C4-2B (cell line): ENCODE results near the gene LRRC15.

ENCODE experiments used
- H3K27ac ChIP-seq: fragments of 450-650 bp; 2 replicates; pipeline ENCODE4 v1.5.1; 2017
- ZFX ChIP-seq: fragments of 450-650 bp; IDR thresholded peaks from 2 replicates; pipeline ENCODE4 v1.6.1; 2017
- TF ChIP-seq, protein P1 (sequence below): fragments of 450-650 bp; conservative IDR thresholded peaks from 2 replicates; pipeline ENCODE4 v1.5.1; 2017; ENCODE audit warnings: mild to moderate bottlenecking

The LRRC15 gene

DNA sequence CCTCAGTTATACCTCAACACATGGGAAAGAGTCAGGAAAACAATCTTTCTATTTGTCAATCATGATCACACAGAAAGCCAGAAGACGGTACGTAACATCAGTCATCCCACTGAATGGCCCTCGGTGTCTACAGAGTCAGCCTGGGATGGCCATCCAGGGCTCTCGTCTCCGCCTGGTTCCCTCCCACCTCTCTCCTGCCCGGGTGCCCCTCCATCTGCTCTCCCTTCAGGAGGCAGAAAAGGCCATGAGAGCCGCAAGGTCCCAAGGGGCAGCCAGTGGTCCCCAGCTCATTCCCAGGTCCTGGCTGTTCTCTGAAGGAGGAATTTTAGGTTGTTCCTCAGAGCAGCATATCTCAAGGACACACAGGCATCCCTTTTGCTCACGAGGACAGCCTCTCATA lies 4.4 kb upstream of the LRRC15 start:
- H3K27ac ChIP-seq: no peak overlapping the region
- TF ChIP-seq, protein P1, sequence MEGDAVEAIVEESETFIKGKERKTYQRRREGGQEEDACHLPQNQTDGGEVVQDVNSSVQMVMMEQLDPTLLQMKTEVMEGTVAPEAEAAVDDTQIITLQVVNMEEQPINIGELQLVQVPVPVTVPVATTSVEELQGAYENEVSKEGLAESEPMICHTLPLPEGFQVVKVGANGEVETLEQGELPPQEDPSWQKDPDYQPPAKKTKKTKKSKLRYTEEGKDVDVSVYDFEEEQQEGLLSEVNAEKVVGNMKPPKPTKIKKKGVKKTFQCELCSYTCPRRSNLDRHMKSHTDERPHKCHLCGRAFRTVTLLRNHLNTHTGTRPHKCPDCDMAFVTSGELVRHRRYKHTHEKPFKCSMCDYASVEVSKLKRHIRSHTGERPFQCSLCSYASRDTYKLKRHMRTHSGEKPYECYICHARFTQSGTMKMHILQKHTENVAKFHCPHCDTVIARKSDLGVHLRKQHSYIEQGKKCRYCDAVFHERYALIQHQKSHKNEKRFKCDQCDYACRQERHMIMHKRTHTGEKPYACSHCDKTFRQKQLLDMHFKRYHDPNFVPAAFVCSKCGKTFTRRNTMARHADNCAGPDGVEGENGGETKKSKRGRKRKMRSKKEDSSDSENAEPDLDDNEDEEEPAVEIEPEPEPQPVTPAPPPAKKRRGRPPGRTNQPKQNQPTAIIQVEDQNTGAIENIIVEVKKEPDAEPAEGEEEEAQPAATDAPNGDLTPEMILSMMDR: no peak
- TF ChIP-seq ZFX: no peak

DNA sequence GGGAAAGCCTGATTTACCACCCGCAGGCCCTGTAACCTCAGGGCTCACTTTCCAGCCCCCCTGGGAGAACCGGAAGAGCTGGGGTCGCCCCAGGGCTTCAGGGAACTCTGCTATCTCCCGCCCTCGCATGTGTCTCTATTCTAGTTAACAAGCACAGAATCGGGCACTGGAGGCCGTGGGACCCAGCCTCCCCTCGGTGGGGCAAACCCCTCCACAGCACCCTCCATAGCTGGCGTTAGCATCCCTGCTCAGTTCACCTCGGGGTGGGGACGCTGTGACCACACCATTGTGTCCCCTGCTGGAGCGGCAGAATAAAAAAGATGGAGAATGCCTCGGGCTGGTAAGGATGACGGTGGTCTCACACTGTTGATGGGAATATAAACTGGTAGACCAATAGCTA lies 3.5 kb upstream of the LRRC15 start:
- H3K27ac ChIP-seq: no peak overlapping the region
- no peak for TF ChIP-seq ZFX
- TF ChIP-seq, protein P1: no peak

DNA sequence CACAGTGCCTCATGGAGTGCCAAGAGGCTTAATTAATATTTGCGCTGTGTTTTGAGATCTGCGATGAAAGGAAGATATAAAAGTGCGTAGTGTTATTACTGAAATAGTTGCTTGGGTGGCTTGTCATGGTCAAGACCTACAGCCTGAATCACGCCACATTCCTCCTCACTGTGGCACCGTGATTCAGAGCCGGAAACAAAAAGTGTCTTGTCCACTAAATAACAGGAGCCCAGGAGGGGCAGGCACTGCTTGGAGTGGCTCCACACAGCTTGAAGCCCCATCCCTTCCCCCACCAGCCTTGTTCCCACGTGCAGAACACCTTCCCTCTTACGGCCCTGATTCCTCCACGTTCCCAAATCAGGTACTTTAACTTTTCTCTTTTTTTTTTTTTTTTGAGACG lies 1.2 kb upstream of the LRRC15 start:
- TF ChIP-seq ZFX: no peak
- TF ChIP-seq, protein P1: no peak
- H3K27ac ChIP-seq: no peak overlapping the region

DNA sequence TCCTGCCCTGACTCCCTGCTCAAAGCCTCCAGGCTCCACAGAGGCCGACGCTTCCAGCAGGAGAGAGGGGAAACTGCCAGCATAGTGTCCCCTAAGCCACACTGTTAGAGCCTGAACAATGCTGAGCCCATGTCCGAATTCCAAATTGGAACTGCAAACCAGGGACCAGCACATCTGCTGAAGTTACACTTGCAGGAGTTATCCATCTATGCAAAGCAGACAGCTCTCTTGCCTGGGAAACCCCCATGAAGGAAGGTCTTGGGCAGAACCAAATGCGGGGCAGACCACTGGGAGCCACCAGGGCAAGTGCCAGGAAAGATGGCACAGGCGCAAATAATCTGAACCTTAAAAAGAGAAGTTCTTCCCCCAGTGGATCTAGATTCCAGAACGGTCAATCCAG lies 625 bp downstream of the LRRC15 start:
- TF ChIP-seq, protein P1: no peak
- TF ChIP-seq ZFX: no peak
- H3K27ac ChIP-seq: no peak overlapping the region

DNA sequence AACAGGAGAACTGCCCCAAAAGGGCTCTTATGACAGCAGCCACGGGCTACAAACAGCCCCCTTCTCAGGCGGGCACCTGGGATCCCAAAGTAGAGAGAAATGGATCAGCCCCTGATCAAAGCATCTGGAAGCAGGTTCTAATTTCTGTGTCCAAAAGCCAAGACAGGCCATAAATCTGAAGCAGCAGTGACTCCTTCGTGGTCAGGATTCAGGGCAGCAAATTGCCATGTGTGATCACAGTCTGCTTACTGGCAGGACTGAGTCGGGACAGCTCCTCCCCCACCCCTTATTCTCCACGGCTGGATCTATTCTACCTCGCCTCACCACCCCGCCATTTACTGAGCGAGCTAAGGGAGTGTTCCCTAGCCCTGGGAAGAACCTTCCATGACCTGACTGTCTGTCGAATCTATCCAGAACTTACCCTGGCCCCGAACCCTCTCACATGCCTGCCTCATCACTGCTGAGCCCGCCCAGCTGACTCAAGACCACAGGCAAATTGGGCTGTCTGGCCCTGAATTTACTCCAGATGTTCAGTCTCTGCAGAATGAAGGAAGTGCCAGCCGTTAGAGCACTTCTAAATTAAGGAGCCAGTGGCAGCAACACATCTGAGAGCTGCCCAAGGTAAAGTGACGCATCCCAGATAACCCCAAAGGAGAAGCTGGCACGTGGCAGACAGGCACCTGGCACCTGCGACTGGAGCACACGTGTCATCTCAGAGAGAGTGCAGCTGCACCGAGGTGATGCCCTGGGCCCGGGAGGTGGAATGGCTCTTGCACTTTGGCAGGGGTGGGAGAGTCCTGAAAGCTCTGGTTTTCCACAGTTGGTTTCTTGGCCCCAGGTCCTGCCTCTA lies 1.3 kb downstream of the LRRC15 start:
- TF ChIP-seq, protein P1: no peak
- no peak for TF ChIP-seq ZFX
- no peak overlapping the region for H3K27ac ChIP-seq

DNA sequence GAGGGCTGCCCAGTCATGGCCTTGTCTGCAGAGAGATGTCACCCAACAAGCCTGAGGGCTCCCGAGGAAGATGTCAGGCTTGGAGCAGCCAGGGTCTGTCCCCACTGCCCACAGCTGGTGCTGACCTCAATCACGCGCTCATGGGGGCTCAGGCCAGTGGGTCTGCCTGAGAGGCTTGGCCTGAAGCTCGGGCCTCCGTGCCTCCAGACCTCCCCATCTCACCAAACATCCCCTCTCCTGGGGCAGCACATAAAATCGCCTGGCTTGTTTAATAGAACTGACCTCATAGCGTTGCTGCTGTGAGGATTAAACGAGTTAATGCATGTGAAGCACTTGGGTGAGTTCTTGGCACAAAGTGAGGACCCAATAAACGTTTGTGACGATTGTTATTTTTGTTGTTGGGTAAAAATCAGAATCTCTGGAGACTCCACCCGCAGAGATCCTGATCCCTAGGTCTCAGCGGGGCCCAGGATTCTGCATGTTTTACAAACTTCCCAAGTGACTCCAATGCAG lies 3.5 kb downstream of the LRRC15 start:
- no peak overlapping the region for H3K27ac ChIP-seq
- TF ChIP-seq, protein P1: no peak
- no peak for TF ChIP-seq ZFX

DNA sequence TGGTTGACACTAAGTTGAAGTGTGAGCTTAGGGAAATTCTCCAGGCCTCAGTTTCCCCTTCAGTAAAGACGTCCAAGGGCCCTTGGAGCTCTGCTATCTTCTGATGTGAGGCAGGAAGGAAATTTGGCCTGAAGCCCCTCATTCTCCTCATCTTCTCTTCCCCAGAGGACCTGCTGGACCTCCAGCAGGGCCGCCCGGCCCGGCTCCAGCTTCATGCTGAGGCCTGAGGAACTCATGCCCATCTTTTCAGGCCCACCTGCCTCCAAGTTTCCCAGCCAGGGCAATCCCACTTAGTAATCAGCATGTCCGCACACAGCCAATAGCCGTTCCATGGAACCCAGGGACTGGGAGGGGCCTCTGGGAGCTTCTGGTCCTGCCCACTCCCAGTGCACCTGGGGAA lies 4.0 kb downstream of the LRRC15 start:
- no peak overlapping the region for H3K27ac ChIP-seq
- TF ChIP-seq, protein P1: no peak
- no peak for TF ChIP-seq ZFX
